ENCODE data around the gene TIGD3. TPM values are rescaled to one million over a fixed set of nuclear protein-coding genes. Genes with fewer than 3 reads are reported as not detected.

TIGD3 gene
- total RNA-seq, 1 experiment from 2014 or later, result not detected

- H3K4me1 ChIP-seq (replicated peaks), result peaks cover 13% of the 10 kb centered on the region
- no peak overlapping the region for H3K4me3 ChIP-seq
- H3K36me3 ChIP-seq, result no peaks in the 10 kb centered on the region
- no peak overlapping the region for H3K27ac ChIP-seq
- no peaks in the 10 kb centered on the region for H3K27me3 ChIP-seq (replicated peaks)
- H3K9me3 ChIP-seq (replicated peaks), result no peaks in the 10 kb centered on the region
- peak in 1 of 2 experiments; percentile 81 for DNase-seq (ENCODE audit: low read depth in 1 of 2, low spot score in 2 of 2)
Observed at GRCh38 chr11:65366340-65366773, 11.8 kb downstream of the TIGD3 start.

- Histone ChIP-seq H3K27ac (peak overlapping the region; percentile 77), H3K4me3 (no peak overlapping the region), H3K9me3 (replicated peaks) (no peaks in the 10 kb centered on the region), H3K27me3 (replicated peaks) (no peaks in the 10 kb centered on the region), H3K4me1 (replicated peaks) (peaks cover 20% of the 10 kb centered on the region), H3K36me3 (no peaks in the 10 kb centered on the region)
- DNase-seq (ENCODE audit: low read depth in 1 of 2, low spot score in 2 of 2), result no peak
Observed at GRCh38 chr11:65370659-65371049, 16.1 kb downstream of the TIGD3 start.

- Histone ChIP-seq H3K4me3 (no peak overlapping the region), H3K4me1 (replicated peaks) (peaks cover 20% of the 10 kb centered on the region), H3K27ac (no peak overlapping the region), H3K9me3 (replicated peaks) (no peaks in the 10 kb centered on the region), H3K36me3 (no peaks in the 10 kb centered on the region), H3K27me3 (replicated peaks) (no peaks in the 10 kb centered on the region)
- DNase-seq (ENCODE audit: low read depth in 1 of 2, low spot score in 2 of 2), result no peak
Observed at GRCh38 chr11:65373839-65374580, 19.5 kb downstream of the TIGD3 start.

GRCh38 chr11:65375012-65375411 lies 20.5 kb downstream of the TIGD3 start:
- H3K4me1 ChIP-seq (replicated peaks), result peaks cover 20% of the 10 kb centered on the region
- no peaks in the 10 kb centered on the region for H3K36me3 ChIP-seq
- no peak overlapping the region for H3K27ac ChIP-seq
- H3K4me3 ChIP-seq, result no peak overlapping the region
- no peak for DNase-seq (ENCODE audit: low read depth in 1 of 2, low spot score in 2 of 2)
- H3K27me3 ChIP-seq (replicated peaks), result no peaks in the 10 kb centered on the region
- no peaks in the 10 kb centered on the region for H3K9me3 ChIP-seq (replicated peaks)

- no peak for DNase-seq (ENCODE audit: low read depth in 1 of 2, low spot score in 2 of 2)
Observed at GRCh38 chr11:65376138-65376713, 21.7 kb downstream of the TIGD3 start.

GRCh38 chr11:65377036-65377435 lies 22.5 kb downstream of the TIGD3 start:
- Histone ChIP-seq H3K27me3 (replicated peaks) (no peaks in the 10 kb centered on the region), H3K9me3 (replicated peaks) (no peaks in the 10 kb centered on the region), H3K36me3 (no peaks in the 10 kb centered on the region), H3K27ac (no peak overlapping the region), H3K4me3 (no peak overlapping the region), H3K4me1 (replicated peaks) (peaks cover 17% of the 10 kb centered on the region)
- no peak for DNase-seq (ENCODE audit: low read depth in 1 of 2, low spot score in 2 of 2)

More at GRCh38 chr11:65376138-65376713, 21.7 kb downstream of the TIGD3 start:
- Histone ChIP-seq H3K4me3 (no peak overlapping the region), H3K36me3 (no peaks in the 10 kb centered on the region), H3K4me1 (replicated peaks) (peaks cover 17% of the 10 kb centered on the region), H3K27ac (no peak overlapping the region), H3K9me3 (replicated peaks) (no peaks in the 10 kb centered on the region), H3K27me3 (replicated peaks) (no peaks in the 10 kb centered on the region)

GRCh38 chr11:65377777-65378176 lies 23.2 kb downstream of the TIGD3 start:
- Histone ChIP-seq H3K27ac (no peak overlapping the region), H3K4me1 (replicated peaks) (peaks cover 22% of the 10 kb centered on the region), H3K36me3 (no peaks in the 10 kb centered on the region), H3K27me3 (replicated peaks) (no peaks in the 10 kb centered on the region), H3K4me3 (no peak overlapping the region), H3K9me3 (replicated peaks) (no peaks in the 10 kb centered on the region)
- no peak for DNase-seq (ENCODE audit: low read depth in 1 of 2, low spot score in 2 of 2)

GRCh38 chr11:65378208-65378927 lies 23.8 kb downstream of the TIGD3 start:
- peaks cover 28% of the 10 kb centered on the region for H3K4me1 ChIP-seq (replicated peaks)
- no peak overlapping the region for H3K4me3 ChIP-seq
- no peaks in the 10 kb centered on the region for H3K27me3 ChIP-seq (replicated peaks)
- no peaks in the 10 kb centered on the region for H3K9me3 ChIP-seq (replicated peaks)
- H3K27ac ChIP-seq, result no peak overlapping the region
- DNase-seq (ENCODE audit: low read depth in 1 of 2, low spot score in 2 of 2), result no peak
- H3K36me3 ChIP-seq, result no peaks in the 10 kb centered on the region

- peaks cover 35% of the 10 kb centered on the region for H3K4me1 ChIP-seq (replicated peaks)
- no peak for DNase-seq (ENCODE audit: low read depth in 1 of 2, low spot score in 2 of 2)
- no peaks in the 10 kb centered on the region for H3K27me3 ChIP-seq (replicated peaks)
- no peak overlapping the region for H3K4me3 ChIP-seq
- H3K9me3 ChIP-seq (replicated peaks), result no peaks in the 10 kb centered on the region
- H3K36me3 ChIP-seq, result no peaks in the 10 kb centered on the region
- no peak overlapping the region for H3K27ac ChIP-seq
Observed at GRCh38 chr11:65378928-65379638, 24.5 kb downstream of the TIGD3 start.

GRCh38 chr11:65379698-65380459 lies 25.3 kb downstream of the TIGD3 start:
- H3K4me3 ChIP-seq, result no peak overlapping the region
- no peak overlapping the region for H3K27ac ChIP-seq
- H3K36me3 ChIP-seq, result no peaks in the 10 kb centered on the region
- peaks cover 43% of the 10 kb centered on the region for H3K4me1 ChIP-seq (replicated peaks)
- DNase-seq (ENCODE audit: low read depth in 1 of 2, low spot score in 2 of 2), result no peak
- H3K27me3 ChIP-seq (replicated peaks), result no peaks in the 10 kb centered on the region
- no peaks in the 10 kb centered on the region for H3K9me3 ChIP-seq (replicated peaks)

GRCh38 chr11:65380460-65381119 lies 26.0 kb downstream of the TIGD3 start:
- H3K9me3 ChIP-seq (replicated peaks), result no peaks in the 10 kb centered on the region
- peaks cover 50% of the 10 kb centered on the region for H3K4me1 ChIP-seq (replicated peaks)
- H3K27ac ChIP-seq, result 0 out of 2 replicates have a peak overlapping the region, but pooled peaks have one; percentile 92

GRCh38 chr11:65381716-65382032 lies 27.1 kb downstream of the TIGD3 start:
- Histone ChIP-seq H3K27ac (peak overlapping the region; percentile 92), H3K27me3 (replicated peaks) (no peaks in the 10 kb centered on the region), H3K4me3 (peak overlapping the region; percentile 22), H3K4me1 (replicated peaks) (peaks cover 59% of the 10 kb centered on the region), H3K36me3 (peaks cover 6% of the 10 kb centered on the region), H3K9me3 (replicated peaks) (peaks cover 2% of the 10 kb centered on the region; the same call in 1 of the 2 replicates)
- peak in 1 of 2 experiments; percentile 97 for DNase-seq (ENCODE audit: low read depth in 1 of 2, low spot score in 2 of 2)

More at GRCh38 chr11:65380460-65381119, 26.0 kb downstream of the TIGD3 start:
- Histone ChIP-seq H3K27me3 (replicated peaks) (no peaks in the 10 kb centered on the region), H3K36me3 (no peaks in the 10 kb centered on the region), H3K4me3 (no peak overlapping the region)
- no peak for DNase-seq (ENCODE audit: low read depth in 1 of 2, low spot score in 2 of 2)
